ENCODE data around the gene ZNF691. TPM values are rescaled to one million over a fixed set of nuclear protein-coding genes. Genes with fewer than 3 reads are reported as not detected.

The ZNF691 gene
- total and polyA plus RNA-seq, 2 experiments from 2014 or later, result 6.9 to 8.6 TPM

DNA sequence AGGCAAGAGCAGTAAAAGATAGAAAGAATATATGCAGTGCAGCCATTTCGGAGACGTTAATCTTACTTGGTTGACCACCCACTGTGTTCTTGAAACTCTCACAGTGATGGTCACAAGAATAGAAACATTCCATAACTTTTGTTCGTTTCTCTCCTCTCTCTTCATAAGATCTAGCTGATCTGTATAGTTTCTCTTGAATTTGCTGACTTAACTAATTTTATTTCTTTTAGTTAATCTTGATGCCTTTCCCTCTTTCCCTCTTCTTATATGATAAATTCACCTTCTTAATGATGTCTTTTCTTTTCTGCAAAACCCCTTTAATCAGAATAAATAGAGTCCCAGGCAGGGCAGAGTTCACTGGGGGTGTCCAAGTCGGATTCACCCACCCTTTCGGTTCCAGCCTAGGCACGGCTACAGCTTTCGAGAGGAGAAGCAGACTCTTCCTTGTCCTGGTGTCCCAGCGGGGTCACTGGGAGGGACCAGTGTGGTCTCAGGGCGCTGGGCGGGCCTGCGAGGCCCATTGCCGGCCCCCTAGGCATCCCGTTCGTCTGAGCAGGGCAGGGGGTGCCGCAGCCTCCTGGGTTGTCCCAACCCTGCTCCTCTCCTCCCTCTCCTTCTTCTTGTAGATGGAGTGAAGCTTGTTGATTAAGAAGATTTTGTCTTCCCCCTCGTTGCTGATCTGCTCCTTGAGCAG, 39.8 kb downstream of the ZNF691 start:
- 81% methylated on average over 16 of the region's 16 CpGs for WGBS (ENCODE audit: low lambda C conversion rate, missing lambda C conversion rate)
- H3K36me3 ChIP-seq (replicated peaks; ENCODE audit: insufficient read depth, low read depth), result no peaks in the 10 kb centered on the region
- no peak overlapping the region for H3K4me3 ChIP-seq
- H3K4me1 ChIP-seq (ENCODE audit: insufficient read depth), result no peaks in the 10 kb centered on the region
- no peaks in the 10 kb centered on the region for H3K9me3 ChIP-seq (ENCODE audit: low read depth)
- no peaks in the 10 kb centered on the region for H4K20me1 ChIP-seq (ENCODE audit: insufficient read depth, poor library complexity, severe bottlenecking)
- H3K79me2 ChIP-seq, result no peaks in the 10 kb centered on the region
- no peaks in the 10 kb centered on the region for H3K27me3 ChIP-seq
- no peak for TF ChIP-seq EZH2phosphoT487 (IDR thresholded peaks at IDR 0.05; ENCODE audit: low read depth, severe bottlenecking, unreplicated experiment)
- TF ChIP-seq CTCF (IDR thresholded peaks at IDR 0.05; ENCODE audit: poor library complexity), result no peak
- no peak for TF ChIP-seq EZH2 (IDR thresholded peaks at IDR 0.05; ENCODE audit: borderline replicate concordance)
- H2AFZ ChIP-seq, result no peak overlapping the region
- H3K4me2 ChIP-seq, result no peak overlapping the region
- no peaks in the 10 kb centered on the region for H3K9me2 ChIP-seq (replicated peaks; ENCODE audit: insufficient read depth)
- H3K27ac ChIP-seq, result no peak overlapping the region
- DNase-seq (ENCODE audit: low spot score), result no peak

- no peak for DNase-seq (ENCODE audit: low spot score)
- no peaks in the 10 kb centered on the region for H3K36me3 ChIP-seq (replicated peaks; ENCODE audit: insufficient read depth, low read depth)
- no peaks in the 10 kb centered on the region for H3K9me2 ChIP-seq (replicated peaks; ENCODE audit: insufficient read depth)
- no peak overlapping the region for H3K27ac ChIP-seq
- H3K4me3 ChIP-seq, result no peak overlapping the region
- no peaks in the 10 kb centered on the region for H3K79me2 ChIP-seq
- no peak overlapping the region for H3K4me2 ChIP-seq
- no peaks in the 10 kb centered on the region for H3K27me3 ChIP-seq
- 90% methylated on average over 21 of the region's 21 CpGs for WGBS (ENCODE audit: low lambda C conversion rate, missing lambda C conversion rate)
- no peak overlapping the region for H2AFZ ChIP-seq
- H4K20me1 ChIP-seq (ENCODE audit: insufficient read depth, poor library complexity, severe bottlenecking), result no peaks in the 10 kb centered on the region
- H3K4me1 ChIP-seq (ENCODE audit: insufficient read depth), result no peaks in the 10 kb centered on the region
- no peak for TF ChIP-seq EZH2 (IDR thresholded peaks at IDR 0.05; ENCODE audit: borderline replicate concordance)
- no peak for TF ChIP-seq CTCF (IDR thresholded peaks at IDR 0.05; ENCODE audit: poor library complexity)
- no peak for TF ChIP-seq EZH2phosphoT487 (IDR thresholded peaks at IDR 0.05; ENCODE audit: low read depth, severe bottlenecking, unreplicated experiment)
- H3K9me3 ChIP-seq (ENCODE audit: low read depth), result no peaks in the 10 kb centered on the region
Measured at GRCh38 chr1:42886800-42887199, 40.4 kb downstream of the ZNF691 start.

- Histone ChIP-seq H3K4me3 (no peak overlapping the region), H2AFZ (no peak overlapping the region), H3K4me2 (no peak overlapping the region), H3K4me1 (ENCODE audit: insufficient read depth) (no peaks in the 10 kb centered on the region), H3K79me2 (no peaks in the 10 kb centered on the region), H3K9me2 (replicated peaks; ENCODE audit: insufficient read depth) (no peaks in the 10 kb centered on the region), H4K20me1 (ENCODE audit: insufficient read depth, poor library complexity, severe bottlenecking) (no peaks in the 10 kb centered on the region), H3K27me3 (no peaks in the 10 kb centered on the region), H3K27ac (no peak overlapping the region), H3K36me3 (replicated peaks; ENCODE audit: insufficient read depth, low read depth) (no peaks in the 10 kb centered on the region), H3K9me3 (ENCODE audit: low read depth) (no peaks in the 10 kb centered on the region)
- TF ChIP-seq EZH2 (IDR thresholded peaks at IDR 0.05; ENCODE audit: borderline replicate concordance), result no peak
- TF ChIP-seq CTCF (IDR thresholded peaks at IDR 0.05; ENCODE audit: poor library complexity), result no peak
- no peak for TF ChIP-seq EZH2phosphoT487 (IDR thresholded peaks at IDR 0.05; ENCODE audit: low read depth, severe bottlenecking, unreplicated experiment)
- WGBS (ENCODE audit: low lambda C conversion rate, missing lambda C conversion rate), result 92% methylated on average over 18 of the region's 20 CpGs
- DNase-seq (ENCODE audit: low spot score), result no peak
Measured at GRCh38 chr1:42887366-42887765, 41.0 kb downstream of the ZNF691 start.
